ENCODE results near the gene RNF212.
"Not testable (repeated sequence)": the region's sequence is repeated elsewhere in the genome, so short reads cannot be mapped to it uniquely, and the experiment has no call there.

The RNF212 gene

DNA sequence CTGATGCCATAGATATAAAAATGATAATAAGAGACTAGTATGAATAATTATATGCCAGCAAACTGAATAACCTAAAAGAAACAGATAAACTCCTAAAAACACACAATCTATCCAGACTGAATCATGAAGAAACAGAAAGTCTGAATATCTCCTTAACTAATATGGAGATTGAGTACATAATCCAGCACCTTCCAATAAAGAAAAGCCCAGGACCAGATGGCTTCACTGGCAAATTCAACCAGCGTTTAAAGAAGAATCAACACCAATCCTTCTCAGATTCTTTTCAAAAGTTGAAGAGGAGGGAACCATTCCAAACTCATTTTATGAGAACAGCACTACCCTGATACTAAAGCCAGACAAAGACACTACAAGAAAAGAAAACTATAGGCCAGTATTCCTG is 26.5 kb upstream of the RNF212 start:
- Histone ChIP-seq H3K79me2 (ENCODE audit: control insufficient read depth, insufficient read depth, low read length, unreplicated experiment) (peaks cover 34% of the 10 kb centered on the region), H3K36me3 (ENCODE audit: insufficient read depth, low read length) (peaks cover 31% of the 10 kb centered on the region), H3K4me3 (ENCODE audit: low read depth, low read length) (no peak overlapping the region), H3K4me1 (ENCODE audit: control insufficient read depth, insufficient read depth, low read length, unreplicated experiment) (no peaks in the 10 kb centered on the region), H2AFZ (ENCODE audit: low read length, unreplicated experiment) (no peak overlapping the region), H3K27ac (ENCODE audit: low read depth, low read length) (no peak overlapping the region), H3K27me3 (ENCODE audit: insufficient read depth, low read length) (peaks cover 6% of the 10 kb centered on the region; the same call in 1 of the 2 replicates)

DNA sequence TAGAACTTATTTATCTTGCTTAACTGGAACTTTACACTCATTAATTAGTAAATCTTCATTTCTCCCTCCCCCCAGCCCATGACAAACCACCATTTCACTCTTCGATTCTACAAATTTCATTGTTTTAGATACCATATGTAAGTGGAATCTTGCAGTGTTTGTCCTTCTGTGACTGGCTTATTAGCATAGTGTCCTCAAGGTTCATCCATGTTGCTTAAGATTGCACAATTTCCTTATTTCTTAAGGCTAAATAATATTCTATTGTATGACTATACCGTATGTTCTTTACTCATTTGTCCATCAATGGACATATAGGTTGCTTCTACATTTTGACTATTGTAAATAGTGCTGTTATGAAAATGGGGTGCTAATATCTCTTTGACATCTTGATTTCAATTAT is 24.5 kb upstream of the RNF212 start:
- H3K36me3 ChIP-seq (ENCODE audit: insufficient read depth, low read length): peaks cover 24% of the 10 kb centered on the region
- no peaks in the 10 kb centered on the region for H3K4me1 ChIP-seq (ENCODE audit: control insufficient read depth, insufficient read depth, low read length, unreplicated experiment)
- peaks cover 48% of the 10 kb centered on the region for H3K79me2 ChIP-seq (ENCODE audit: control insufficient read depth, insufficient read depth, low read length, unreplicated experiment)
- H2AFZ ChIP-seq (ENCODE audit: low read length, unreplicated experiment): no peak overlapping the region
- peaks cover 6% of the 10 kb centered on the region; the same call in 1 of the 2 replicates for H3K27me3 ChIP-seq (ENCODE audit: insufficient read depth, low read length)
- peak overlapping the region; percentile 62 for H3K4me3 ChIP-seq (ENCODE audit: low read depth, low read length)
- peak overlapping the region; percentile 27; the same call in 1 of the 2 replicates for H3K27ac ChIP-seq (ENCODE audit: low read depth, low read length)

DNA sequence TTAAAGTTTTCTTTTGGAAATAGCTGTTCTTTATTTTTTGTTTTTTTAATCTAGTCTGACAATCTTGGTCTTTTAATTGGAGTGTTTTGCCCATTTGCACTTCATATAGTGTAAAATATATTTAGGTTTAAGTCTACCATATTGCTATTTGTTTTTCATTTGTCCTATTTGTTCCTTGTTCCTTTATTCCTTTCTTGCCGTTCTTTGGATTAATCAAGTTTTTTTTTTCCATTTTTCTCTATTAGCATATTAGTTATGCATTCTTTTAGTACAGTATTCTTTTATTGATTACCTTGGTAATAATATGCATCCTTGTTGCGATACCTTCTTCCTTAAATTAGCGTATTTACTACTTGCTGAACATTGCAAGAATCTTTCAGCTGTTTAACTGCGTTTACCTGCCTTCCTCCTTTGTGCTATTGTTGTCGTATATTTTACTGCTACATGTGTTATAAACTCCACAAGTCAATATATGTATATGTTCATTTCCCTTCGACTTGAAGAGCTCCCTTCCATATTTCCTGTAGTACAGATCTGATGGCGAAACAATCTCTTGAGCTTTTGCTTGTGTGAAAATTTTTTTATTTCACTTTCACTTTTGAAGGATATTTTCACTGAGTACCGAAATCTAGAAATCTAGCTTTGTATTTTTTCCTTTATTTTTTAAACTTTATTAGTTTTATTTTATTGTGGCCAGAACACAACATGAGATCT is 23.9 kb upstream of the RNF212 start:
- Histone ChIP-seq H3K79me2 (ENCODE audit: control insufficient read depth, insufficient read depth, low read length, unreplicated experiment) (peaks cover 51% of the 10 kb centered on the region), H3K27ac (ENCODE audit: low read depth, low read length) (peak overlapping the region; percentile 27; the same call in 1 of the 2 replicates), H3K4me1 (ENCODE audit: control insufficient read depth, insufficient read depth, low read length, unreplicated experiment) (no peaks in the 10 kb centered on the region), H3K27me3 (ENCODE audit: insufficient read depth, low read length) (peaks cover 3% of the 10 kb centered on the region; the same call in 1 of the 2 replicates), H3K36me3 (ENCODE audit: insufficient read depth, low read length) (peaks cover 18% of the 10 kb centered on the region), H2AFZ (ENCODE audit: low read length, unreplicated experiment) (no peak overlapping the region), H3K4me3 (ENCODE audit: low read depth, low read length) (peak overlapping the region; percentile 62)

DNA sequence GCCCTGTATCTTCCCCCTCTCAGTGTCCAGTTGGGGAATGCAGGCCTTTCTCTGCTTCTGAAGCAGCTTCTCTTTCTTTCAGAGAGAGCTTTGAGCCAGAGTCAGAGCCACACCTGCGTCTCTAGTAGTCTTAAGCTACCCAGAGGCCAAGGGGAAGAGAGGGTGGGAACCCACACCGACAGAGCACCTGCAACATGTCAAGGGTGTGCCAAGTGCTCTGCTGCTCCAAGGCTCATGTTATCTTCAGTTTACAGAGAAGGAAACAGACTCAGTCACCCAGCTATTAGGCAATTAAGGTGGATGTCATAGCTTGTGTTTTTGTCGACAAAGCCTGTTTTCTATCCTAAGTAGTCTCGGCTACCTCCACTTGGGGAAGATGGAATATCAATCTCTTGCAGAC is 22.7 kb upstream of the RNF212 start:
- no peak overlapping the region for H3K27ac ChIP-seq (ENCODE audit: low read depth, low read length)
- peaks cover 12% of the 10 kb centered on the region for H3K36me3 ChIP-seq (ENCODE audit: insufficient read depth, low read length)
- H3K4me1 ChIP-seq (ENCODE audit: control insufficient read depth, insufficient read depth, low read length, unreplicated experiment): no peaks in the 10 kb centered on the region
- no peak overlapping the region for H3K4me3 ChIP-seq (ENCODE audit: low read depth, low read length)
- no peaks in the 10 kb centered on the region for H3K27me3 ChIP-seq (ENCODE audit: insufficient read depth, low read length)
- peaks cover 56% of the 10 kb centered on the region for H3K79me2 ChIP-seq (ENCODE audit: control insufficient read depth, insufficient read depth, low read length, unreplicated experiment)
- H2AFZ ChIP-seq (ENCODE audit: low read length, unreplicated experiment): no peak overlapping the region

DNA sequence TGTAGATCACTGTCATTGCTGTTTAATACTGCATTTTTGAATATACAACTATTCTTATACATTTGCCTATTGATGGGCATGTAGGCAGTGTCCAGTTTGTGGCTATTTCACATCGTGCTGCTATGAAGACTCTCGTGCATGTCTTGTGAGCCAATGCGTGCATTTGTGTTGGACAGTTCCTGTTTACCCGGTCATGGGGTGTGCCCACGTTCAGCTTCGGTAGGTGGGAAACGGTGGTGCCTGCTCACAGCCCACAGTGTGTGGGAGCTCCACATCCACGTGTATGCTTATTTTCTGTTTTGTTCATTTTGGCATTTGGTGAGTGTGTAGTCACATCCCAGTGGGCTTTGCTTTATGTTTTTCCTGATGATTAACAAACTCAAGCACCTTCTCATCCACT is 19.7 kb upstream of the RNF212 start:
- H3K79me2 ChIP-seq (ENCODE audit: control insufficient read depth, insufficient read depth, low read length, unreplicated experiment): peaks cover 47% of the 10 kb centered on the region
- no peak overlapping the region for H3K27ac ChIP-seq (ENCODE audit: low read depth, low read length)
- H3K36me3 ChIP-seq (ENCODE audit: insufficient read depth, low read length): no peaks in the 10 kb centered on the region
- no peaks in the 10 kb centered on the region for H3K4me1 ChIP-seq (ENCODE audit: control insufficient read depth, insufficient read depth, low read length, unreplicated experiment)
- no peak overlapping the region for H2AFZ ChIP-seq (ENCODE audit: low read length, unreplicated experiment)
- no peak overlapping the region for H3K4me3 ChIP-seq (ENCODE audit: low read depth, low read length)
- H3K27me3 ChIP-seq (ENCODE audit: insufficient read depth, low read length): no peaks in the 10 kb centered on the region

DNA sequence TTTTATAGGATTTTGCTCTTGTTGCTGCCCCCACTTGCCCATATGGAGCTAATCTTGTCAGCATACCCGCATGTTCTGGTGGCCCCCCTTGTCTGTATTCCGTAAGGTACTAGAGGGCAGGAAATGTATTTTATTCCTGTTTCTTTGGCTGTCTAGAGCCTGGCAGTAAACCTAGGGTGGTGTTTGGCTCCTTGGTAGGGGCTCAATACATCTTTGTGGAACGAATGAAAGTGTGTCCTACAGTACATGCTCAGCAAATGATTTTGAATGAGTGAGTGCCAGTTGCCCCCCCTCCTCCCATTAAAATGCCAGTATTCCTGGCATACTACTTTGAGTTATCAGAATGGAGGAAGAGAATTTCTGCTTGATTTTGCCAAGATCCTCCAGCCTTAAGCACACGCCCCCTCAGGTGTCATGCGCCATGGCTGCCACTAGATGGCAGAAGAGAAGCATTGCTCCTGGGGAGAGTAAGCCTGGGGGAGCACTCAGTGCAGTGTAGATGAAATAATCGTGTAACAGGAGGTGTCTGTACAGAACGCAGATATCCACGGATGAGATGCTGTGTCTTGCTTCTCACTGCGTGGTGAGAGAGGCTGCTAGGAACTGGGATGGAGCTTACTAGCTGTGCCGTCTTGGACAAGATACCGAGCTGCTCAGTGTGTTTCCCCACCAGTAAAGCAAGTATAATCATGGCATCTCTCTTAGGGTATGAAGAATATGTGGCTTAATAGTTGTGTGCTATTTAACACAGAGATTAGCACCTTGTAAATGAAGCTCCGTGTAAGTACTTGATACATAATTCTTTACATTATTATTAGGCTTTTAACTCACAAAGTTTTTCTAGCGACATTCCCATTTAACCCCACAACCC is 17.2 kb upstream of the RNF212 start:
- Histone ChIP-seq H3K79me2 (ENCODE audit: control insufficient read depth, insufficient read depth, low read length, unreplicated experiment) (peaks cover 42% of the 10 kb centered on the region), H2AFZ (ENCODE audit: low read length, unreplicated experiment) (no peak overlapping the region), H3K27ac (ENCODE audit: low read depth, low read length) (no peak overlapping the region), H3K27me3 (ENCODE audit: insufficient read depth, low read length) (no peaks in the 10 kb centered on the region), H3K36me3 (ENCODE audit: insufficient read depth, low read length) (no peaks in the 10 kb centered on the region), H3K4me3 (ENCODE audit: low read depth, low read length) (no peak overlapping the region), H3K4me1 (ENCODE audit: control insufficient read depth, insufficient read depth, low read length, unreplicated experiment) (no peaks in the 10 kb centered on the region)

DNA sequence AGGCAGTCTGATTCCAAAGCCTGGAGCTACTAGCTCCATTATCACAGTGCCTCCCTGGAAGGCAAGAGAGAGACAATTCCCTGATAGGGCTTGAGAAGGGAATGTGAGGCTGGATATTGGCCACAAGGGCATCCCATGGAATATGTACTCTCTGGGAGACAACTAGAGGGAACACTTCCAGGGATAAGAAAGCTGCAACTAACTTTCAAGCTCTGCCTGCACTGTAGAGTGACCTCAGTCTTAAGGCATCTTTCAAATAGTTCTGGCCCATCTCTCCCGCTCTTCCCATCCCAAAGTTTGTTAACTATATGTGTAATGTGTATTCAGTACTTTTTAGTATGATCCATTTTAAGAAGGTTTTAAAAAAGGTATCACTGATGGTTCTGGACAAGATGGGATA is 13.1 kb upstream of the RNF212 start:
- Histone ChIP-seq H2AFZ (ENCODE audit: low read length, unreplicated experiment) (no peak overlapping the region), H3K27me3 (ENCODE audit: insufficient read depth, low read length) (no peaks in the 10 kb centered on the region), H3K4me1 (ENCODE audit: control insufficient read depth, insufficient read depth, low read length, unreplicated experiment) (no peaks in the 10 kb centered on the region), H3K79me2 (ENCODE audit: control insufficient read depth, insufficient read depth, low read length, unreplicated experiment) (peaks cover 35% of the 10 kb centered on the region), H3K4me3 (ENCODE audit: low read depth, low read length) (no peak overlapping the region), H3K27ac (ENCODE audit: low read depth, low read length) (no peak overlapping the region), H3K36me3 (ENCODE audit: insufficient read depth, low read length) (0 out of 2 replicates have a peak, but pooled peaks cover 2% of the 10 kb centered on the region)

DNA sequence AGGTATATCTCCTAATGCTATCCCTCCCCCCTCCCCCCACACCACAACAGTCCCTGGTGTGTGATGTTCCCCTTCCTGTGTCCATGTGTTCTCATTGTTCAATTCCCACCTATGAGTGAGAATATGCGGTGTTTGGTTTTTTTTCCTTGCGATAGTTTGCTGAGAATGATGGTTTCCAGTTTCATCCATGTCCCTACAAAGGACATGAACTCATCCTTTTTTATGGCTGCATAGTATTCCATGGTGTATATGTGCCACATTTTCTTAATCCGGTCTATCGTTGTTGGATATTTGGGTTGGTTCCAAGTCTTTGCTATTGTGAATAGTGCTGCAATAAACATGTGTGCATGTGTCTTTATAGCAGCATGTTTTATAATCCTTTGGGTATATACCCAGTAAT is 12.1 kb upstream of the RNF212 start:
- H3K27ac ChIP-seq (ENCODE audit: low read depth, low read length); H3K27me3 ChIP-seq (ENCODE audit: insufficient read depth, low read length); H3K4me3 ChIP-seq (ENCODE audit: low read depth, low read length); H3K4me1 ChIP-seq (ENCODE audit: control insufficient read depth, insufficient read depth, low read length, unreplicated experiment); H2AFZ ChIP-seq (ENCODE audit: low read length, unreplicated experiment): not testable (repeated sequence)
- Histone ChIP-seq H3K79me2 (ENCODE audit: control insufficient read depth, insufficient read depth, low read length, unreplicated experiment) (peaks cover 33% of the 10 kb centered on the region), H3K36me3 (ENCODE audit: insufficient read depth, low read length) (peaks cover 11% of the 10 kb centered on the region)

DNA sequence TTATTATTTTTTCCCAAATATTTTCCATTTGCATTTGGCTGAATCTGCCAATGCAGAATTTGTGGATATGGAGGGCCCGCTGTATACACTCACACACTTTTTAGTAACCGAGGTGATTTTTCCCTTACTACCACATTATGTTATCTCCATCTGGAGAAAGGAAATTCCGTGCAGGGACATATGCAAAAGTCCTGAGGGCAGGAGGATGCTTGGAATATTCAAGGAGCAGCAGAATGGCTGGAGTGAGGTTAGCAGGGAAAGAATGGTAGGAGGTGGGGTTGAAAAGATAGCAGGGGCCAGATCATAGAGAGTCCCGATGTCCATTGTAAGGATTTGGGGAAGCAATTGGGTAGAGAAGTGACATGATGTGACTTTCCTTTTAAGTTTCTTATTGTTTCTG is 11.5 kb upstream of the RNF212 start:
- Histone ChIP-seq H3K4me3 (ENCODE audit: low read depth, low read length) (no peak overlapping the region), H3K4me1 (ENCODE audit: control insufficient read depth, insufficient read depth, low read length, unreplicated experiment) (no peaks in the 10 kb centered on the region), H3K79me2 (ENCODE audit: control insufficient read depth, insufficient read depth, low read length, unreplicated experiment) (peaks cover 33% of the 10 kb centered on the region), H3K27ac (ENCODE audit: low read depth, low read length) (no peak overlapping the region), H3K36me3 (ENCODE audit: insufficient read depth, low read length) (peaks cover 13% of the 10 kb centered on the region), H3K27me3 (ENCODE audit: insufficient read depth, low read length) (no peaks in the 10 kb centered on the region), H2AFZ (ENCODE audit: low read length, unreplicated experiment) (no peak overlapping the region)

DNA sequence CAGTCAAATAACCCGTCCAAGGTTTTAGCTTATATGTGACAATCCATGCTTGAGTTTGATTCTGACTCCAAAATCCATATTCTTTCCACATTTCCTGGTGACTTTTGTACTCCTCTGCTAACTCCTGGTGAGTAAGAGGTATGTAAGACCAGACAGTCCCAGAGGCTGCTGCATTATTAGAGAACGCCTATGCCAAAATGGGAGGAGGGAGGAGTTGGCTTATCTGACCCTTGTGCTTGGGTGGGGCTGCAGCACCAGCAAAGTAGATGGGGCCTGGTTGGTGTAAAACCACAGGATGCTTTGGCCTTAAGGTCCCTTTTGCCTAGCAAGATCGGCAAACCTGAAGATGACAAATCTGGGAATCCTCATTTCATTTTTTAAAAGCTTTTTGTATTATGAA is 9.1 kb upstream of the RNF212 start:
- Histone ChIP-seq H3K4me1 (ENCODE audit: control insufficient read depth, insufficient read depth, low read length, unreplicated experiment) (no peaks in the 10 kb centered on the region), H3K27ac (ENCODE audit: low read depth, low read length) (no peak overlapping the region), H2AFZ (ENCODE audit: low read length, unreplicated experiment) (no peak overlapping the region), H3K36me3 (ENCODE audit: insufficient read depth, low read length) (peaks cover 26% of the 10 kb centered on the region), H3K79me2 (ENCODE audit: control insufficient read depth, insufficient read depth, low read length, unreplicated experiment) (peaks cover 37% of the 10 kb centered on the region), H3K4me3 (ENCODE audit: low read depth, low read length) (no peak overlapping the region), H3K27me3 (ENCODE audit: insufficient read depth, low read length) (no peaks in the 10 kb centered on the region)
